ENCODE results near the gene CDHR3.
A peak's percentile ranks its signal among the peaks of the same experiment; 100 is the strongest.
"Not testable (repeated sequence)": the region's sequence is repeated elsewhere in the genome, so short reads cannot be mapped to it uniquely, and the experiment has no call there.

Gene CDHR3

DNA sequence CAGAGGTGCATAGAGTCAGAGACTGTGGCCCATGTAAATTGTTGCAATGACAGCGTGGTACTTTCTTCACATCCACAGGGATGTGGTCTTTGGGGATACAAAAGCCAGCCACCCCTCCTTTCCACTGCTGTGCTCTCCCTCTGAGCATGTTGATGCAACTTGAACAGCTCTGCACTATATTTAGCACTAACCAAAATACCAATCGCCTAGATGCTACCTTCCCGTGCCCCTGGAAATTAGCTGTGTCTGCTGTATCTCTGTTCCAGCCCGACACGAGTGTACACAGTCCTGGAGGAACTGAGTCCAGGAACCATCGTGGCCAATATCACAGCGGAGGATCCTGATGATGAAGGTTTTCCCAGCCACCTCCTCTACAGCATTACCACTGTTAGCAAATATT, 38.1 kb downstream of the CDHR3 start:
- DNase-seq: no peak

- no peak for DNase-seq
These were observed 38.8 kb downstream of the CDHR3 start for GRCh38 chr7:106001886-106002285.

- DNase-seq: no peak
These were observed 40.5 kb downstream of the CDHR3 start for GRCh38 chr7:106003525-106004064.

GRCh38 chr7:106006906-106007305, 43.8 kb downstream of the CDHR3 start:
- DNase-seq: no peak

- not testable (repeated sequence) for DNase-seq
These were observed 44.7 kb downstream of the CDHR3 start for GRCh38 chr7:106007796-106008195.

GRCh38 chr7:106009503-106010226, 46.6 kb downstream of the CDHR3 start:
- peak; percentile 83 to 88 for DNase-seq

DNA sequence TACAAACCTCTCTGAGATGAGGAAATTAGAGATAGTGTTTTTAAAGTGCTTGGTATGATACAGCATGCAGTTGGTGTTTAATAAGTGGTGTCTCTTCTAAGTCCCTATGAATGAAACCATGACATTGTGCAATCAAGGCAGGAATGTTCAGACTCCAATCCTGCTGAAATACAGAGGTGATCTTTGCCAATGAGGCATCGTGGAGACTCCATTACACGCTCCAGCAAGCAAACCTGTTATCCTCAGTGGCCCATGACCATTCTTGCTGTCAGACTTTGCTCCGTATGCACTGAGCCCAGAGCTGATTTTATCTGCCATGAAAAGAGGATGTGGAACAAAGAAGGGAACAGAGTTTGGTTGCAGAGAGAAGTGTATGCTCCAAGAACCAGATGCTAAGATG, 47.3 kb downstream of the CDHR3 start:
- DNase-seq: no peak

DNA sequence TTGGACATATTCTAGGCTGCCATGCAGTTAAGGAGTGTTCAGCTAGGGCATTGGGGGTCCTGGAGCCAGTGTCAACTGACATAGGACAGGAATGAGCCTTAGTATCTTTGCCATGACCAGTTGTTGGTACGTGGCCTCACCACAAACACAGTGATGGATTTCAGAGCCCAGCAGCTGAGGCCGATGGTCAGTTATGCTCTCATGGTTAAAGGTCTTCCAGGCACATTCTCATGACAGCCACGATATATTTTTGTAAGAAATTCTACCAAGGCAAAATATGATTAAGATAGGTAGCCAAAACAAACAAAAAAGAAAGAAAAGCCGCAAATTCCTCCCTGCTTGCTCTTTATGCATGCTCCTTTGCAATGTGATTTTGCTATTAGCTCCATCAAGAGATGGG, 47.8 kb downstream of the CDHR3 start:
- no peak for DNase-seq

- no peak for DNase-seq
These were observed 49.1 kb downstream of the CDHR3 start for GRCh38 chr7:106012184-106012583.

GRCh38 chr7:106012935-106013439, 49.9 kb downstream of the CDHR3 start:
- no peak for DNase-seq

GRCh38 chr7:106015381-106016218, 52.5 kb downstream of the CDHR3 start:
- no peak for DNase-seq

- DNase-seq: no peak
These were observed 53.3 kb downstream of the CDHR3 start for GRCh38 chr7:106016331-106016730.

- DNase-seq: no peak
These were observed 54.6 kb downstream of the CDHR3 start for GRCh38 chr7:106017657-106018056.

- DNase-seq: no peak
These were observed 55.8 kb downstream of the CDHR3 start for GRCh38 chr7:106018566-106019469.

GRCh38 chr7:106019470-106019820, 56.4 kb downstream of the CDHR3 start:
- DNase-seq: no peak

DNA sequence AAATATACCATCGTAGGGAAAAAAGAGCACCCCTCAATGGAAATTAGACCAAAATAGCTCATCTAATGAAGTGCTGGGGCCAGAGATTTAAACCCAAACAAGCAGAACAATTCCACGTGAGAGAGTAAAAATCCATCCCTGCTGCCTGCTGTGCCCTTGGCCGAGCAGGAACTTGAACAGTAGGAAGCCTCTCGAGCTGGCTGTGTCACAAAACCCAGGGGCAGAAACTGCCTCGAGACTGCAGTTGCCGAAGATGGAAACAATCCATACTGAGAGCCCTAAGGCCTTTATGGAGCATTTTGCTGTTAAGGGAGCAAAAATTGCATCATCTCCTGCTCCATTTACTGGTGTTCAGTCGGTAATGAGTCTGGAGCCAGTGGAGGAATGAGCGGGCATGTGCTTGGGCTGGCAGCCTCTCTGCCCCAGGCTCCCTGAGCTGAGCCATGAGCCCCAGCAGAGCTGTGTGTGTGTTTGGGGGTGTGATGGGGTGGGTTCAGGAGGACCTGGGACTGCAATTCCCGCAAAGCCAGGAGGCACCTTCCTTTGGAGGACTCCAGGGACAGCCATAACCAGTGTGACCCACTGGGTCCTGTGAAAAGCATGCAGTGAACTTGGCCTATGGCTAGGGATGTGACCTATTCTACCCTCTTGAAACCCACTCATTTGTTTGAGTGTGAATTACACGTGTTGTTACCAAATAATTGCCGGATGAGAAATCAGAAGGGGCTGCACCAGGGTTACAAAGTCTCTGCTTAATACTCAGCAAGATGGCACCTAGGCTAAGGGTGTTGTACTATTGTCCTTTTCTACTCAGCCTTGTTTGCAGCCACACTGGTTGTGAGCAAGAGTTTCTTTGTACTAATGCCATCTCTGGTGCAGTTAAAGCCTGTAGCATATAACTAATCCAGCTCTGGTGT, 58.3 kb downstream of the CDHR3 start:
- DNase-seq: no peak

DNA sequence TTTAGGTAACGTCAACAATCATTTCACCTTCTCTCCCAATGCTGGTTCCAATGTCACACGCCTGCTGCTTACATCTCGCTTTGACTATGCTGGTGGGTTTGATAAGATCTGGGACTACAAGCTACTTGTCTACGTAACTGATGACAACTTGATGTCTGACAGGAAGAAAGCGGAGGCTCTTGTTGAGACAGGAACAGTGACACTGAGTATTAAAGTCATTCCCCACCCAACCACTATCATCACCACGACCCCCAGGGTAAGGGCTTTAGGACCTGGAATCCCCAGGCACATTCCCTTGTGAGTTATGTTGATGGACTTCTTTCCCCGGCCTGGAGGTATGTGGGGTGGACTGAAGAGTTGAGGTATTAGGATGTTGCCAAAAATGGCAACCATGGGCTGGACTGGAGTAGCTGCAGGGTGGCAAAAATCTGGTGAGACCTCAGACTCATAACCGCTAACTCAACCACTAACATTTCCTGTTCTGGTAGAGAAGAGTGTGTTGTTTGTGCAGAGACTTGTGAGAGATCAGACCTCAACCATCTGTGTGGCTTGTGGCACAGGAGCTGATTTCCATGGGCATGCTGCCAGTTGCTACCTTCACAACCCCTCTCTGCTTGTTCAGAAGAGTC, 59.2 kb downstream of the CDHR3 start:
- peak; percentile 65 to 78 for DNase-seq

- DNase-seq: no peak
These were observed 60.6 kb downstream of the CDHR3 start for GRCh38 chr7:106023369-106024322.

DNA sequence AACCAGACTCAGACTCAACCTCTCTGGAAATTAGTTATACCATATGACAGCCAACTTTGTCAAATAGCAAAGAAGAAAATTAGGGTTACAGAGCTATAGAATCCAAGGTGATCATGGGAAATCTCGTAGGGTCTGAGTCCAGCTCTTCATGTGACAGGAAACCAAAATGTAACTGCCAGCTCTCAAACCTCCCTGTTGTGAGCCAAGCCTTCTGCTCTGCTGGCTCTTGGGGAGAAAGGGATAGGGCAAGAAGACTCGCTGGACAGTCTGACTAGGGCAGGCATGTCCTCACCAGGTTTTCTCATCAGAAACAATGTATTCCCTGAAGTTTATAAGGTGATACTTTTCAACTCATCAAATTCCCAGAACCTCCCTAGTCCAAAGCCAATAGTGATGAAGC, 63.0 kb downstream of the CDHR3 start:
- DNase-seq: no peak

GRCh38 chr7:106029451-106029850, 66.4 kb downstream of the CDHR3 start:
- DNase-seq: no peak

Measured in activated CD4-positive, alpha-beta T cell treated with anti-CD3 and anti-CD28 coated beads, Interleukin-2, amount 50 U/mL, for 48 hours (primary cell).